ENCODE measurements around the gene LAMA4.

LAMA4 gene

DNA sequence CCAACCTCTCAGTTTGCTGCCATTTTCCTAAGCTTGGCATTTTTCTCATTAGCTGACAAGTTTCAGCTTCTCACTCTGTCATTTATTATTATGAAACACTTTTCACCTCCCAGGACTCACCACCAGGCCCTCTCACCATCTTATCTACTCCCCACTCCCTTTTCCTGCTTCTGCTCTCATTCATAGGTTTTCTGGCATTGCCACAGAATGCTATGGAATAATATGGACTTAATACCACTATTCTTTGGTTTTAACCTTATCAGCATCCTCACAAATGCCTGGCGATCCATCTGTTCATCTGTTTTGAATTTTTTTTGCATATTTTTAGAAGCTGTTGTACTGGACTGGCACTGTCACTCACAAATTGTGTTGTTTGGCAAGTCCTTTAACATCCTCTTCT lies 16.4 kb upstream of the LAMA4 start:
- DNase-seq = no peak

- no peak for DNase-seq
These were observed 15.7 kb upstream of the LAMA4 start for GRCh38 chr6:112269979-112270566.

- DNase-seq = no peak
These were observed 14.7 kb upstream of the LAMA4 start for GRCh38 chr6:112269114-112269513.

GRCh38 chr6:112268654-112269053 lies 14.3 kb upstream of the LAMA4 start:
- DNase-seq = no peak

GRCh38 chr6:112268019-112268418 lies 13.7 kb upstream of the LAMA4 start:
- DNase-seq = no peak

DNA sequence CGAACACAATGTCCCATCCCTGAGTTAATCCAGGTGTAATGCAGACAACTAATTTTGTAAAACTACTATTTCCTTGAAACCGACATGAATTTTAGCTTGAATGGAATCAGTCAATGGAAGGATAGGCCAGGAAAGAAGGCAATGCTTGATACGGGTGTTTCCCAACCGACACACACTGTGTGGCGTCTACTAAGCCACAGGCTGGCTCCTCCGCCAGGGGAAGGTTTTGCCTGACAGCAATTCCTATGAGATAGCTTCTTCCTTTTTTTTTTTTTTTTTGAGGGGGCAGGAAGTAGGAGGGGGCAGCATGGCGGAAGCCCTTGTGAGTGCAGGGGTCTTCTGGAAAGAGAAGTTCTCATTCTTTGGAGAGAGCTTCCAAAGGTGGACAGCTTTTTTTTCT lies 12.0 kb upstream of the LAMA4 start:
- DNase-seq = no peak

DNA sequence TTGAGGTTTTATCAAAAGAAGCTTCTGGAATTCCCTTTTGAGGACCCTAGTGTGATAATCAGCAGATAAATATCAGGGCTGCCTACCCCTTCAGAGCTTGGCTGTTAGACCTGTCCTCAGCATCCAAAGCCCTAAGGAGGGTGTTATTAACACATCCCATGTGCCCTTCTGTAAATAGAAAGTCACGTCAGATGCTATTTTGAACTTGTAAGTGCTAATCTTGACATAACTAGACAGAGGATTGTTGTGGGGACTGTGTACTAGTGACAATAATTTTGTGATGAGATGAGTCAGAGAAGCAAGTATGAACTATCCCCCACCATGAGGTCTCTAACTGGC lies 4.9 kb upstream of the LAMA4 start:
- DNase-seq = no peak

- no peak for DNase-seq
These were observed 4.4 kb upstream of the LAMA4 start for GRCh38 chr6:112258642-112259336.

GRCh38 chr6:112257178-112257855 lies 3.0 kb upstream of the LAMA4 start:
- DNase-seq = no peak

DNA sequence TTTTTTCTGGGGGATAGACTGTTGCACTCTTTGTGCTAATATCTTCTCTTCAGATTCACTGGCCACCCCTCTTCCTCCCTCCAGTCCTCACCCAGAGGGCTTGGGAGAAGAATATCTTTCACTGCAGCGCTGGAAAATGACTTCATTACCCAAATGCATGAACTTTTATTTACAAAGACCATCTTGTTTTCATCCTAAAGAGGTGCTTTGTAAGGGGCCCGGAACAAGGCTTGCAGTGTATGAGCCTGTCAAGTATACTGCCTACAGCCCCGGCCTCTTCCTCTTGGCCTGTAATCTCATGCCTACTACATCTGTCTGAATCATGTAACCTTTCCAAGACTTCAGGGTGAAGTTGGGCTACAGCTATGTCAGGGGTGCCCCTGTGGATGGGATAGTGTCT lies 554 bp upstream of the LAMA4 start:
- DNase-seq = no peak

DNA sequence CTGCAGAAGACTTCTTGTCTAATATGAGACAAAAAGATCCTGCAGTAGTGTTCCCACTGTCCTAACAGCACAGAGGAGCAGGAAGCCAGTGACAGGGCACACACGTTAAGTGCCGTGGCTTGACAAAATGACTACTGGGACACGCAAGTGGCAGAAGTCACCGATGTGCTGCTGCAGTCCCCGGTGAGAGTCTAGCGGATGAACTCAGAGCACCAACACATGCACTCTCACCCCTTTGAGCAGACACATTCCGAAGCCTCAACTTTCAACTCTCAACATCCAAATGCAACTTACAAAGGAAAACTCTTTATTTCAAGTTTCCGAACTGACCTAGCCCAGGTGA lies 898 bp downstream of the LAMA4 start:
- no peak for DNase-seq

GRCh38 chr6:112252571-112253497 lies 1.5 kb downstream of the LAMA4 start:
- DNase-seq = no peak

DNA sequence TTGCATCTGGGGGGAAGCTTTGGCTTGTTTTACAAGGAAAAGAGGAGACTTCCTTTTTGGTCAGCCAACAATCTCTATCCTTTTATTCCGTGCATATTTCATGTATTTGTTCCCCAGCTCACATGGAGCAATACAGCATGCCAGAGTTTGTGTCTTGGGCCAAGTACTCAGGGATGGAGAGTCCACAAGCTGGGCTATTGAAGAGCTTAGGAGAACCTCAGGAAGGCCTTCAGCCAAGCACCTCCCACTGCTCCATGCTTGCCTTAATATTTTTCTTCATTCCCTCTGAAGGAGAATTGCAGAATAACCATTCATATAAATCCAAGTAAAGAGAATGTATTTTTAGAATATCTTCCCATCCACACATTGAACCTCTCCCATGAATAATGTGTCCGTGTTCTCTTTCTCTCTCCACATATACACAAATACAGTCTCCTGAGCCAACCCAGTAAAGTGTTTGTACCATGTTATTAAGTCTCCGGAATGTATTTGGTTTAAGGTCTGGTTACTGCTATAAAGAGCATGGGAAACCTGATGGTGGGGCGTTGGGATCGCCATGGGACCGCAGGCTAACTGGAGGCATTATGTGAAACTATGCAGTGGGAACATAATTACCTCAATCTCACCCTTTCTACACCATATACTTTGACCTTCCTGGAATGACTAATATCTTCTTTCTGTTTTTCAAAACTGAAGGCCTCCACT lies 3.0 kb downstream of the LAMA4 start:
- no peak for DNase-seq

GRCh38 chr6:112249489-112249888 lies 4.9 kb downstream of the LAMA4 start:
- no peak for DNase-seq

DNA sequence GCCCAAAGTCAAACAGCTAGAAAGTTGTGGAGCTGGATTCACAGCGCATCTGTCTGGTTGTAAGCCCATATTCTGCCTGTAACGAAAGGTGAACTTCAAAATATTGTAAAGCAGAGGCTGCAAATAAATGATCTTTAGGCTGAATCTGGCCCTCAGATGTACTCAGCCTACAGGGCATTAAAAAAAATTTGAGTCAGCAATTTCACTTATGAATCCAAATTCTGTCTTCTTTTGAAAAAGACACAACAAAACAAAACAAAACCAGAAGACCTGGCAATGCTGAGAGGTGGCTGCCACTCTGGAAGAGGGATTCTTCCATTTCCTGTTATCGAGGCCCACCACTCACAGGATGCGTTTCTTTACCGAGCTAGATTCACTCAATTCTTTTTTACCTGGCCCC lies 7.1 kb downstream of the LAMA4 start:
- DNase-seq = no peak

DNA sequence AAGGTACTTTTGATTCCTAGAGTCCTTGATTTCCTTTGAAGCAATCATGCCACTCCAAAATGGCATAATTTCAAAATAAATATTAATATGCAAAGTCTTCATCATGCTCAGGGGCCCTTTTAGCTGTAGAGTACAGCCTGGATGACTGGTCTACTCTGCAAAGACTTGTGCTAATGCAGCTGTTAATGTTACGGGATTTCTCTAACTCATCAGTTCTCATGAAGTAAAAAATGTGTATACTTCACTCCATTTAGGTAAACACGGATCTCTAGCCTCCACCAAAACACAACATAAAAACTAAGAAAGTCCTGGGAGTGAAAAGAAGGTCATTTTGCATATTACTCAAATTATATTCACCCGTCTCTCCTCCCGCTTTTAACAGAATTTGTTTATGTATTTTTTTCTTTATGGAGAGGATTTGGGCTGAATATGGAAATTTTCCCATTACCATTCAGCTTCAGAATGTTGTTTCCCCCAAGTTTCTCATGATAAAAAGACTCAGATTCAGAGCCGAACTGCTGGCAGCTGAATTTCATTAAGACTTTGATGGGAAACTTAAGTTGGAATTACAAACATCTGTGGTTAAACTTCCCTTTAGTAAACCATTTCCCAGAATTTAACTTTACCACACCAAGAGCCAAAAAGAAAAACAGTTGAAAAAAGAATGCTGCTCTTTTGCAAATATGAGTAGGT lies 8.7 kb downstream of the LAMA4 start:
- no peak for DNase-seq

DNA sequence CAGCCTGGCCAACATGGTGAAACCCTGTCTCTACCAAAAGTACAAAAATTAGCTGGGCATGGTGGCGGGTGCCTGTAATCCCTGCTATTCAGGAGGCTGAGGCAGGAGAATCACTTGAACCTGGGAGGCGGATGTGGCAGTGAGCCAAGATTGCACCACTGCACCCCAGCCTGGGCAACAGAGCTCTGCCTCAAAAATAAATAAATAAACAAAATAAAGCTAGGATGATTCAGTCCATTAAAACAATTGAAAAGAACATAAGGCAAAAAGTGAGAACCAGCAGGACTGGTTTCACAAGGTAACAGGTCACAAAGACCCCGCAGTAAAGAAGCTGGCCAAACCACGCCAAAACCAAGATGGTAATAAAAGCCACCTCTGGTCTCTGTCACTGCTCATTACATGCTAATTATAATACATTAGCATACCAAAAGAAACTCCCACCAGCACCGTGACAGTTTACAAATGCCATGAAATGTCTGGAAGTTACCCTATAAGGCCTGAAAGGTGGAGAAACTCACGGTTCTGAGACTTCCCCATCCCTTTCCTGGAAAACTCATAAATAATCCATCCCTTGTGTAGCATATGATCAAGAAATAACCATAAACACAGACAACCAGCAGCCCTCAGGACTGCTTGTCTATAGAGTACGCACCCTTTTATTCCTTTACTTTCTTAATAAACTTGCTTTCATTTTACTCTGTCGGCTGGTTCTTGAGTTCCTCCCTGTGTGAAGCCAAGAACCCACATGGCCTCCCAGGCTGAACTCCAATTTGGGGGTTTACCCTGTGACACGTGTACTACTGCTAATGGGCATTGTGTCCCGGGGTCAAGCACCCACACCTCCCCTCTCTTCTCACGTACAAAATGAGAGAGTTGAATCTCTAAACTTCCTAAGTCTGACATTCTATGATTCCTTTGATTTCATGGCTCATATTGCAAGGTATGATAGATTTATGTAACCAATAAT lies 10.2 kb downstream of the LAMA4 start:
- DNase-seq = no peak

- DNase-seq = no peak
These were observed 12.4 kb downstream of the LAMA4 start for GRCh38 chr6:112241820-112242429.

DNA sequence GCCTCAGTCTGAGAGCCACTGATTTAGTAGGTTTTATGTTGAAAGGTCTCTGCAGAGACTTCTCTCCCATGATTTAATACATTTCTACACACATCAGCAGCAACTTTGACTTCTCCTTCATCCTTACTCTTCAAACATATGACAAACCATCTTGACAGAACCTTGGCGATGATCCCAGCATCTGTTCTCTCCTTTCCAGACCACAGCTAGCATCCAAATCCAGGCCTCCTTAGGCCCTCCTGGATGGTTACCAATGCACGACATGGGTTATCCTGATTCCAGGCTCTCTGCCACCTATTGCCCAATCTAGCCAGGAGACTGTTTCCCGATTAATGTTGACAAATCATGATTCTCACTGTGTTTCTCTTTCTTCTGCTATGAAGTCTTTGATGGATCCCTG lies 16.8 kb downstream of the LAMA4 start:
- no peak for DNase-seq

GRCh38 chr6:112237066-112237465 lies 17.3 kb downstream of the LAMA4 start:
- no peak for DNase-seq

DNA sequence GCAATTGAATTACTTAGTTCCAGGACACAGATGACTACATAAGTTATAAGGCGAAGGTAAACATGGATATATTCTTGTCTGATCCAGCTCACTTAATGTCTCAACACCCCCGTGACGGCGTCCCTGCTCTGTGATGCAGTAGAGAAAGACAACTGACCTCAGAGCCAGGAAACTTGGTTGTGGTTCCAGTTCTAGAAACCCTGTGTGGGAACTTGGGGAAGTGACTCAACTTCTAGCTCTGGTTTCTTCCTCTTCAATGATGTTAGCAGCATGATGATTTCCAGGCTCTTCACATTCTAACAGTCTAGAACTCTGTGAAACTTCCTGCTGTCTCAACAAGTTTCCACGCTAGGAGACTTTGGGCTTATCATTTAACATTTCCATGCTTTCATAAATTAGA lies 18.4 kb downstream of the LAMA4 start:
- DNase-seq = no peak
